AG09309 (cell line): ENCODE data around the gene ARSA.
"Not testable (repeated sequence)": the region's sequence is repeated elsewhere in the genome, so short reads cannot be mapped to it uniquely, and the experiment has no call there.

Experiments
- DNase-seq: peaks from one replicate; pipeline ENCODE4 v3.0.0-alpha.2; 2010; ENCODE audit warnings: low read depth
- H3K4me3 ChIP-seq: 2 replicates; pipeline ENCODE4 v1.5.1; 2011; ENCODE audit warnings: mild to moderate bottlenecking, low read depth, low read length, moderate library complexity; ENCODE audit not compliant: control insufficient read depth
- TF ChIP-seq, protein P1 (sequence below): IDR thresholded peaks from 2 replicates; pipeline ENCODE4 v1.5.1; 2011; ENCODE audit warnings: mild to moderate bottlenecking, low read depth, low read length, inconsistent platforms; ENCODE audit not compliant: insufficient read depth, control insufficient read depth; ENCODE audit errors: missing control alignments

Gene ARSA

DNA sequence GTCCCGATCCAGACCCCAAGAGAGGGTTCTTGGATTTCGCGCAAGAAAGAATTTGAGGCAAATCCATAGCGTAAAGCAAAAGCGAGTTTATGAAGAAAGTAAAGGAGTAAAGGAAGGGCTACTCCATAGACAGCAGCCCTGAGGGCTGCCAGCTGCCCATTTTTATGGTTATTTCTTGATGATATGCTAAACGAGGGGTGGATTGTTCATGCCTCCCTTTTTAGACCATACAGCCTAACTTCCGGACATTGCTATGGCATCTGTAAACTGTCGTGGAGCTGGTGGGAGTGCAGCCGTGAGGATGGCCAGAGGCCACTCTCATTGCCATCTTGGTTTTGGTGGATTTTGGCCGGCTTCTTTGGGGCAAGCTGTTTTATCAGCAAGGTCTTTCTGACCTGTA lies 25.3 kb upstream of the ARSA start:
- H3K4me3 ChIP-seq: no peak overlapping the region
- no peak for DNase-seq
- TF ChIP-seq, protein P1, sequence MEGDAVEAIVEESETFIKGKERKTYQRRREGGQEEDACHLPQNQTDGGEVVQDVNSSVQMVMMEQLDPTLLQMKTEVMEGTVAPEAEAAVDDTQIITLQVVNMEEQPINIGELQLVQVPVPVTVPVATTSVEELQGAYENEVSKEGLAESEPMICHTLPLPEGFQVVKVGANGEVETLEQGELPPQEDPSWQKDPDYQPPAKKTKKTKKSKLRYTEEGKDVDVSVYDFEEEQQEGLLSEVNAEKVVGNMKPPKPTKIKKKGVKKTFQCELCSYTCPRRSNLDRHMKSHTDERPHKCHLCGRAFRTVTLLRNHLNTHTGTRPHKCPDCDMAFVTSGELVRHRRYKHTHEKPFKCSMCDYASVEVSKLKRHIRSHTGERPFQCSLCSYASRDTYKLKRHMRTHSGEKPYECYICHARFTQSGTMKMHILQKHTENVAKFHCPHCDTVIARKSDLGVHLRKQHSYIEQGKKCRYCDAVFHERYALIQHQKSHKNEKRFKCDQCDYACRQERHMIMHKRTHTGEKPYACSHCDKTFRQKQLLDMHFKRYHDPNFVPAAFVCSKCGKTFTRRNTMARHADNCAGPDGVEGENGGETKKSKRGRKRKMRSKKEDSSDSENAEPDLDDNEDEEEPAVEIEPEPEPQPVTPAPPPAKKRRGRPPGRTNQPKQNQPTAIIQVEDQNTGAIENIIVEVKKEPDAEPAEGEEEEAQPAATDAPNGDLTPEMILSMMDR: no peak

GRCh38 chr22:50643821-50644101 lies 15.8 kb upstream of the ARSA start:
- not testable (repeated sequence) for DNase-seq, H3K4me3 ChIP-seq

- not testable (repeated sequence) for DNase-seq, H3K4me3 ChIP-seq
Measured at GRCh38 chr22:50643021-50643820, 15.3 kb upstream of the ARSA start.

DNA sequence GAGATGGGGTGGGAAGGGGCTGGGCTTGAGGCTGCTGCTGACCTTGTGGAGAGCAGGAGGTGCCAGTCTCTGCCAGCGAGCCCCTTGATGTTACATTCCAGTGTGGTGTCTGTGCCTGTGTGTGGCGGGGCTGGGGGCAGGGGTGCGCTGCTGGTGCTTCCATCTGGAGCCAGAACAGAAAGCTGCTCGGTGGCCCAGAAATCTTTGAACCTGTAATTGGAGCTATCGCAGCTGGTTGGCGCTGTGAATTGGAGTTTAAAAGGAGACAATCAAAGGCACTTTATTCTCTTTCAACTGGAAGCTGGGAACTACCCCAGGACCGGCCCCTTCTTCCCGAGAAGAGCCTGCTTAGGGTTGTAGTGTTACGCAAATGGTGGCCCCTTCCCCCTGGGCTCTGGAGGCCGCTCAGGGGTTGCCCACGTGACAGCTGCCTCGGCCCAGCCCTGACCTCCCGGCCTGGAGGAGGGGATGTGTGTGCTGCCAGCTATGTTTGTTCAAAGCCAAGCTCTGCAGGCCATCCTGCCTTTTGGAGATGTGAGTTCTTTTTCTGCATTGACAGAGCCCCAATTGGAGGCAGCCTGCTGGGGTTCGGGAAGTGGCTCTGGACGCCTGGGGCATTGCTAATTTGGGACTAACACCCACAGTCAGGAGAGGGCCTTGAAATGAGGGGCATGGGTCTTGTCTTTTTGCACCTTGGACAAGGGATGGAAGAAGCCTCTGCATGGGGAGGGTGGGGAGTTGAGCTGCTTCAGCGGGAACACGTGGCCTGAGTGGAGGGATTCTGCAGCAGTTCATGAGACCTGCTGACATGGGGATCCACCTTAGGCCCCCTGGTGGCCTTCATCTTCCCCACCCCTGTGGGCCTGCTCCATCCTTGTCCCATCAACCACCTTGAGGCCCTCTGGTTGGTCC lies 14.0 kb upstream of the ARSA start:
- TF ChIP-seq, protein P1: peak; percentile 39
- no peak for DNase-seq
- H3K4me3 ChIP-seq: no peak overlapping the region

GRCh38 chr22:50640857-50641647 lies 13.1 kb upstream of the ARSA start:
- TF ChIP-seq, protein P1: no peak
- no peak overlapping the region for H3K4me3 ChIP-seq
- DNase-seq: no peak

DNA sequence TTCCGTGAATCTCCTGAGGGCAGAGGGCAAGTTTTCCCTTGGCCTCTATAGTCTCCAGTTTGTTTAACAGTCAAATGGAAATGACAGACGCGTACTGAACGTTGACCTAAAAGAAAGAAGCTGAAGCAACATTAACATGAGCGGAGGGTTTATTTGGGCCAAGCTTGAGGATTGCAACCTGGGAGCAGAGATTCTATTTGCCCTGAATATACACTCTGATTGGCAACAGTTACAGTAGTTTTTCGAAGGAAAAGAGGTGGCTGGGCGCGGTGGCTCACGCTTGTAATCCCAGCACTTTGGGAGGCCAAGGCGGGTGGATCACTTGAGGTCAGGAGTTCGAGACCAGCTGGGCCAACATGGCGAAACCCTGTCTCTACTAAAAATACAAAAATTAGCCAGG lies 12.3 kb upstream of the ARSA start:
- H3K4me3 ChIP-seq, DNase-seq: not testable (repeated sequence)

GRCh38 chr22:50635591-50635990 lies 7.6 kb upstream of the ARSA start:
- TF ChIP-seq, protein P1: no peak
- DNase-seq: no peak
- no peak overlapping the region for H3K4me3 ChIP-seq

- no peak overlapping the region for H3K4me3 ChIP-seq
- DNase-seq: no peak
- TF ChIP-seq, protein P1: no peak
Measured at GRCh38 chr22:50633771-50634170, 5.8 kb upstream of the ARSA start.
